ENCODE results near the gene MAGI3.
"Not testable (repeated sequence)": the region's sequence is repeated elsewhere in the genome, so short reads cannot be mapped to it uniquely, and the experiment has no call there.

The MAGI3 gene

GRCh38 chr1:113517983-113518382 is 127.7 kb downstream of the MAGI3 start:
- FAIRE-seq = no peak

GRCh38 chr1:113519556-113519955 is 129.2 kb downstream of the MAGI3 start:
- FAIRE-seq = no peak

DNA sequence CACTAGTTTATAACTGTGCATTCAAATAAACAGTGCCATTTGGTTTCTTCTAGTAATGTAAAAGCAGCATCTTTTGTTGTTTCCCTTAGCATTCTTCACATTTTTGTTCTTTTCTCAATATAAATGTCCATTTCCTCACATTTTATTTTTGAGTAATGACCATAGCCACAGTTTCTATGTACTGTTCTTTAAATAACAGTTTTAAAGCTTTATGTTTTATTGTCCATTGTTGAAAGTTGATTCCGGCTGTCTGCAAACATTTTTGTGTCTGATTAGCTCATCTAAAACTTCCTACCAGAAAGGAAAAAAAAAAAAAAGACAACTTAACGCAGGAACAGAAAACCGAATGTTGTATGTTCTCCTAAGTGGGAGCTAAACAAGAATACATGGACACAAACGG is 139.7 kb downstream of the MAGI3 start:
- FAIRE-seq = peak; percentile 33

DNA sequence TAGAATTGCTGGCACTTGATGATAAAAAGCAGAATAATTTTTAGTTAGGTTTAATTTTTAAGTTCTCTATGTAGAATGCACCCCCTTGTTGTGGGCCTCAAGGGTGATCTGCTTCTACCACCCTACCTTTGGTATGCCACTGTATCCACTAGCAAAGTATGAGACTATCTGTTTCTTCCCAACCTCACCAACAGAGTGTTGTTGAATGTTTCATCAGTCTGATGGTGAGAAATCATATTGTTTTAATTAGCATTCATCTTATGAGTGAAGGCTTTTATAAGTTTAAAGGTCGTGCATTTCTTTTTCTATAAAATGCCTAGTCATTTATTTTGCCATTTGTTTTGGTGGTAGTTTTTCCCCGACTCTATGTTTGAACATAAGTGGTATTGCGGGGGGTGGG is 141.0 kb downstream of the MAGI3 start:
- FAIRE-seq = peak; percentile 18

DNA sequence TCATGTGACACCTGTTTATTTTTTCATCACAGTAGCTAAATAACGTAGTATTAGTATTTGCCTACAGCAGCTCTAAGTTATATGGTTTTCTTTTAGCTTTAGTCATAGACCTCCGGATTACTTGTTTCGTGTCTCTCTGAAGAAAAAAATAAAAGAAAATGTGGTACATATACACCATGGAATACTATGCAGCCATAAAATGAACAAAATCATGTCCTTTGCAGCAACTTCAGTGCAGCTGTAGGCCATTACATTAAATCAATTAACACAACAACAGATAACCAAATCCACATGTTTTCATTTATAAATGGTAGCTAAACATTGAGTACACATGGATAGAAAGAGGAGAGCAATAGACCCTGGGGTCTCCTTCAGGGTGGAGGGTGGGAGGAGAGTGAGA is 142.7 kb downstream of the MAGI3 start:
- FAIRE-seq = no peak

DNA sequence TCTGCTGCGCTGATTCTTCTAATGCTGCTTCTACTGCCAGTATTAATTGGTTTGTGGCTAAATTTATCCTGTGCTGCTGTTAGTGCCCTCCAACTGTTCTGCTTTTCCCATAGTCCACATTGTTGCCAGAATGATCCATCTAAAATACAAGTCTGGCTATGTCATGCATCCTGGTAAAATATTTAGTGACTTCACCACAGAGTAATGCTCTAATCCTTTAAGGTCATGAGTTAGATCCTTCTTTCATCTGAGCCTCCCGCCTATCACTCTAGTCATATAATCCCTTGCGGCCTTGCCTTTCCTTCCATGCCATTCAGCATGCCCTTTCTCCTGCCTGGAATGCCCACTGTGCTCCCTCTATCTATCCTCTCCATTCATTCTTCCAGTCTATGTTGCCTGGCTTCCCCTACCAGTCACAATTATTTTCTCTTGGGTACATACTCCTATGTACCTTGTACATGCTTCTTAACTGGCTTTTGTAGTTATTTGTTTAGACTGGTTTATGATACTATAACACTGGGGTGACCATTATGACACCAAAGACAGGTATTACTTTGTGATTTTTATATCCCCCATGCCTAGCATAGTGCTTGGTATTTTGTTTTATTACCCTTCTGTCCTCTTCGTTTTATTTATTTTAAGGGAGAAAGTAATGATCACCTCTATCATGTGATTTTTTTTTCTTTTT is 144.0 kb downstream of the MAGI3 start:
- FAIRE-seq = no peak

- FAIRE-seq = peak; percentile 95
These were observed 144.6 kb downstream of the MAGI3 start for GRCh38 chr1:113534875-113535274.

- FAIRE-seq = peak; percentile 55
These were observed 146.0 kb downstream of the MAGI3 start for GRCh38 chr1:113536182-113536780.

- FAIRE-seq = no peak
These were observed 147.9 kb downstream of the MAGI3 start for GRCh38 chr1:113538225-113538624.

DNA sequence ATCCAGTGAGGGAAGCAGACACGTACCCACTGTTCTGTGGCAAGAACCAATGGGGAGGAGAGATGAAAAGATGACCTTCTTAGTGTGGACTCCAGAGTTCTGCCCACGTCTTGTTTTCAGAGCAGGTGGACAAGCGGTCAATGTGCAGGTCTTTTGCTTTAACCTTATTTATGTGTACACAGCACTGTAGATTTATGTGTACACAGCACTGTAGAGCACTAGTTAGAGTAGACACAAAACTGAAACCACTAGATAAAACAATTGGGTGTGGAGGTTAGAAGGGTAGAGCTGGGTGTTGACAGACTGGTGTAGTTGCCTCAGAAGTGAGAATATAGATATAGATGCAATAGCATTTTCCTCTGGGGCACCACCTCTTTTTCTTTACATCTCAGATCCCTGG is 150.0 kb downstream of the MAGI3 start:
- no peak for FAIRE-seq

DNA sequence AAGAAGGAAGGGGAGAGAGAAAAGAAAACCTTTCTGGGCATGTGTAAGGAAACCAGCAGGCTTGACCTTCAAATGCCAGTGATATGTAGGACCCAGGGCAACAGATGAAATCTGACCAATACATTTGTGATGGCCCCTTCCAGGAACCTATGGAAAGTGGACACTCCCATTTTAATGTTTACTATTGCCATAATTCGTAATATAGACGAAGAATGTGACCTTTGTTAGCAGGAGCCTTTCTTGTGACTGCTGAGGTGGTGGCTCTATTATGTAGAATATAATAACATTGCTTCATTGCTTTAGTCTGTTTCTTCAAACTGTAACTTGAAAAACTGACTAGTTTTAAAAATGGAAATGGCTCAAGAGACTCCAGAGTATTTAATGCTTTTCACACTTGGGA is 150.8 kb downstream of the MAGI3 start:
- no peak for FAIRE-seq

DNA sequence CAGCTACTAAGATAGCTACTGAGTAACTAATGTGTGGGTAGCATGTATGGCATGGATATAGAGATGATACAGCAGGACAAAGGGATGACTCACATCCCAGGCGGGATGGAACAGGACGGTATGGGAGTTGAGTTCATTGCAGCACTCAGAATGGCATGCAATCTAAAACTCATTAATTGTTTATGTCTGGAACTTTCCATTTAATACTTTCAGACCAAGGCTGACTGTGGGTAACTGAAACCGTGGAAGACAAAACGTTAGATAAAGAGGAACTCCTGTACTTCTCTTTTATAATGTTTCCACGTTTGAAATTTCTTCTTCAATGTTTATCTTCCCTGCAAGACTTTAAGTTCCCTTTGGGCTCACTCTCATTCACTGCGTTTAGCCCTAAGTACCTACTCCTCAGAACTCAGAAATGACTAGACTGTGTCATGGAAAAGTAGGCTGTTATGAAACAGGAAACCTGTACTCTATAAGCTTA is 151.9 kb downstream of the MAGI3 start:
- FAIRE-seq = no peak

GRCh38 chr1:113543110-113543509 is 152.8 kb downstream of the MAGI3 start:
- FAIRE-seq = no peak

GRCh38 chr1:113545210-113545609 is 154.9 kb downstream of the MAGI3 start:
- no peak for FAIRE-seq

DNA sequence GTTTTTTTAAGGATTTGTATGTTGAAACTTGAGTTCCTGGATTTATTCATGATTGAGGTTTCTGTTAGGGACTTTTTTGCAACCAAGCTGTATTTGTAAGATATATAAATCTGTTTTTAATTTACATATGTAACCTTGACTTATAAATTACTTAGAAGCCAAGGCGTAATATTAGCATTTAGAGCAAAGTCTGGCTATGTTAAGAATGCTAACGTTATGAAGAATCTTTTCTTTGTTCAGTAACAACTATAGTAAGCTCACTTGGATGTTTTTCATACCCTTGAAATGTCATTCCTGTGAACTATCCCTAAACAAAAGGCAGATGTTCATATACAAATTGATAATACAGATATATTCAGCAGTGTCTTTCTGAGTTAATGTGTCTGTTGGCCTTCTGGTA is 155.3 kb downstream of the MAGI3 start:
- FAIRE-seq = no peak

- FAIRE-seq = no peak
These were observed 161.4 kb downstream of the MAGI3 start for GRCh38 chr1:113551728-113552127.

GRCh38 chr1:113552244-113552643 is 161.9 kb downstream of the MAGI3 start:
- FAIRE-seq = peak; percentile 80

GRCh38 chr1:113557187-113557586 is 166.9 kb downstream of the MAGI3 start:
- no peak for FAIRE-seq

DNA sequence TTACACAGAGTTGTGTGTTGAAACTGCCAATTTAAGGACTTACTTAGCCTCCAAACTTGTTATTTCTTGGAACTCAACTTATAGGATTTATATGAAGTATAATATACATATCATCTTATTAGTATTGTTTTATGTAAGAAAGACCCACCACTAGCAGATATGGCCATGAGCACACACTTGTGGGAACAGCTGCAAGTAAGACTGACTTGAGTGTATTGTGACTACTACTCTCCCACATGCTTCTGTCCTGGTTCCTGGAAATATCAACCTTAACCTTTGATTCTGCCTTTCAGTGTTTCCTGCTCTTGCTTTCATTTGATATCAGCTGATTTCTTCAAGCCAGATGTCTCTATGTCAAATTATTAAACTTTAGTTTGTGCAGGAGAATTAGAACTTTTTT is 175.3 kb downstream of the MAGI3 start:
- FAIRE-seq = no peak

- FAIRE-seq = no peak
These were observed 177.1 kb downstream of the MAGI3 start for GRCh38 chr1:113567427-113567826.

- not testable (repeated sequence) for FAIRE-seq
These were observed 185.5 kb downstream of the MAGI3 start for GRCh38 chr1:113575744-113576260.

- no peak for FAIRE-seq
These were observed 186.0 kb downstream of the MAGI3 start for GRCh38 chr1:113576271-113576670.

GRCh38 chr1:113579256-113580018 is 189.1 kb downstream of the MAGI3 start:
- no peak for FAIRE-seq

DNA sequence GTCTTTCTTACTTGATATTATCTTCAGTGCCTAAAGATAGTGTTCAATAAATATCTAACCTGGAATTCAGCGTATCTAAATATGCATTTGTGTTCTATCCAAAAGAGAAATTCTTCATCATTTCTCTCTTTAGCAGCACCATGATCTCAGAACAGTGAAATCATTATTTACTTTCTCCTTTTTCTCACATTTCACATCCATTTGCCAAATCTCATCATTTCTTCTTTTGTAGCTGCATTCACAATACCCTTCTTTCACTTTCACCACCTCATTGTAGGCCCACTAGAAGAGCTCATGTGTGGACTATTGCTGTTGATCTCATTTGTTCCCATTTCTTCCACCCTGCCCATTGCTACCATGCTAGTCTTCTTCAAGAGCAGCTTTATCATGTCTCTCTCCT is 191.0 kb downstream of the MAGI3 start:
- FAIRE-seq = no peak

Data from endometrium (tissue), 2 donors.